ENCODE data around the gene KIF1B.
"Not testable (repeated sequence)": the region's sequence is repeated elsewhere in the genome, so short reads cannot be mapped to it uniquely, and the experiment has no call there.

Gene KIF1B

DNA sequence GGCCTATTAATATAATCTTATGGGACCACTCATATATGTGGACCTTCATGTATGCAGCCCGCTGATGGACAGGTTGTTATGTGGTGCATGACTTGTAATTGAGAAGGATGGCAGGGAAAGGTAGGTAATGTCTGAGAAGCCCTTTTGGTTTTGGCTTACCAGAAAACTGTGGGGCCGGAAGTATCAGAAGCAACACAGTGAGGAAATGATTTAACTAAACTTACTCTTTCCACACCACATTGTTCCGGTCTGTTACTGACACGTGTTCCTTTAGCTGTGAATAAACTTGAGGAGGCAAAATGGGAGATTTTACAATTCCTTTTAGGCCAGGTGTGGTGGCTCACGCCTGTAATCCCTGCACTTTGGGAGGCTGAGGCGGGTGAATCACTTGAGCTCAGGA lies 32.4 kb downstream of the KIF1B start:
- no peak for DNase-seq

DNA sequence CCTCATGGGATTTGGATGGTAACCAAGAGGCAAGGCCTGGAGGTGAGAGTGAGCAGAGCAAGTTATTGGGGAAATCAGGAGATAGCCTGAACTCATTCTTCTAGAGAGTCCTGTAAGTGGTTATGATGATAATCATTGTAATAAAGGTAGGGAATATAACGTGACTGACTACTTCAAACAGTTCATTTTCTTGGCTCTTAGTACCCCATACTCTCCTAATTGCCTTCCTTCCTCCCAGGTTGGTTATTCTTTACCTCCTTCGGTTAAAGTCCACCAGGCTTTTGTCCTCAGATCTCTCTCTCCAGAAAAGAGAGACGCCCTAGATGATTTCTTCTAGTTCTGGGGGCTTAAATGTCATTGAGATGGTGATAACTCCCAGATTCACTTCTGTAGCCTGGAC lies 35.3 kb downstream of the KIF1B start:
- DNase-seq: no peak

DNA sequence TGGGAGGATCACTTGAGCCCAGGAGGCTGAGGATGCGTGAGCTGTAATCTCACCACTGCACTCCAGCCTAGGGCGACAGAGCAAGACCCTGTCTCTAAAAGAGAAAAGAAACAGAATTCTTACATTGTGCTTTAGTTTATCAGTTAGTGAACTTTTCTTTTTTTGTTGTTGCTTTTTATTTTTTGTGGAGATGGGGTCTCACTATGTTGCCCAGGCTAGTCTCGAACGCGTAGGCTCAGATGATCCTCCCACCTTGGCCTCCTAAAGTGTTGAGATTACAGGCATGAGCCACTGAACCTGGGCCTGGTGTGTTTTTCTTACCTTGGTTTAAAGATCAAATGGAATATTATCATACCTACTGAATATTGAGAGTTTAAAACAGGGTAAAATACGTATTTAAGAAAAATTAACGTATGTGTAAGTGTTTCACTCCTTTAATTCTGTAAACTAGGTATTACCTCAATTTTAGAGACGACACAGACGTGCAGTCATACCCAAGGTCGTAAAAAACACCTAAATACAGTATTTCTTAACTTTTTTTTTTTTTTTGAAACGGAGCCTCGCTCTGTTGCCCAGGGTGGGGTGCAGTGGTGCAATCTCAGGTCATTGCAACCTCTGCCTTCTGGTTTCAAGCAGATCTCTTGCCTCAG lies 39.6 kb downstream of the KIF1B start:
- no peak for DNase-seq

DNA sequence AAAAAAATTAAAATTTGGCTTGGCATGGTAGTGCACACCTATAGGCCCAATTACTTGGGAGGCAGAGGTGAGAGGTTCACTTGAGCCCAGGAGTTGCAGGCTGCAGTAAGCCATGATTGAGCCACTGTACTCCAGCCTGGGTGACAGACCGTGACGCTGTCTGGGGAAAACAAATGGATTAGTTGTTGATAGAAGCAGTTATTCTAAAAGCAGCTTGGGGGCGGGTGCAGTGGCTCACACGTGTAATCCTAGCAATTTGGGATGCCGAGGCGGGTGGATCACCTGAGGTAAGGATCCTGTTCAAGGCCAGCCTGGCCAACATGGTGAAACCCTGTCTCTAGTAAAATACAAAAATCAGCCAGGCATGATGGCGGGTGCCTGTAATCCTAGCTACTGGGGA lies 40.3 kb downstream of the KIF1B start:
- DNase-seq: no peak

DNA sequence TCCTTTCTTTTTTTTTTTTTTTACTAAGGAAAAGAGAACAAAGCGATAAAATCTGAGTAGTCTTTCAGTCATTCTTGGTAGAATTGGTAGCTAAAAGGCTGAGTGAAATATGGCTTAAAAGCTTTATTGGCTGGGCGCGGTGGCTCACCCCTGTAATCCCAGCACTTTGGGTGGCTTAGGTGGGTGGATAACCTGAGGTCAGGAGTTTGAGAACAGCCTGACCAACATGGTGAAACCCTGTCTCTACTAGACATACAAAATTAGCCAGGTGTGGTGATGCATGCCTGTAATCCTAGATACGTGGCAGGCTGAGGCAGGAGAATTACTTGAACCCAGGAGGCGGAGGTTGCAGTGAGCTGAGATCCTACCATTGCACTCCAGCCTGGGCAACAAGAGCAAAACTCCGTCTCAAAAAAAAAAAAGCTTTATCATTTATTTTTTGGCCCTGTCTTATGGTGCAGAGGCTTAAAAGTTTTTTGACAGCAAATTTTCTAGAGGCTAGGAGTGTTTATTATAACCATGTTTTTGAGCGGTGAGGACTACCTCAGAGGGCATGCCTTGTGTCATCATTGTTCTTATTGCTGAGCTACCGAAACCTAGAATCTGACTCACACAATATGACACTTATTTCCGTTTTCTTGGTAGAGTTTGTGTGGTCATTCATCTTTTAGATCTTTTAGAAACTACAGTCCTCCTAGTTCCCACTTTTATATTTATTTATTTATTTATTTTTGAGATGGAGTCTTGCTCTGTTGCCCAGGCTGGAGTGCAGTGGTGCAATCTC lies 41.1 kb downstream of the KIF1B start:
- DNase-seq: not testable (repeated sequence)

DNA sequence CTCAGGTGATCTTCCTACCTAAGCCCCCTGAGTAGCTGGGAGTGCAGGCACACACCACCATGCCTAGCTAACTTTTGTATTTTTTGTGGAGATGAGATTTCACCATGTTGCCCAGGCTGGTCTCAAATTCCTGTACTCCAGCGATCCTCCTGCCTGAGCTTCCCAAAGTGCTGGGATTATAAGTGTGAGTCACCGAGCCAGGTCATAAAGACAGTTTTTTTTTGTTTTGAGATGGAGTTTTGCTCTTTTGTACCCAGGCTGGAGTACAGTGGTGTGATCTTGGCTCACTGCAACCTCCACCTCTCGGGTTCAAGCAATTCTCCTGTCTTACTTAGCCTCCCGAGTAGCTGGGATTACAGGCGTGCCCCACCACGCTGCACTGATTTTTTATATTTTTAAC lies 42.1 kb downstream of the KIF1B start:
- no peak for DNase-seq

DNA sequence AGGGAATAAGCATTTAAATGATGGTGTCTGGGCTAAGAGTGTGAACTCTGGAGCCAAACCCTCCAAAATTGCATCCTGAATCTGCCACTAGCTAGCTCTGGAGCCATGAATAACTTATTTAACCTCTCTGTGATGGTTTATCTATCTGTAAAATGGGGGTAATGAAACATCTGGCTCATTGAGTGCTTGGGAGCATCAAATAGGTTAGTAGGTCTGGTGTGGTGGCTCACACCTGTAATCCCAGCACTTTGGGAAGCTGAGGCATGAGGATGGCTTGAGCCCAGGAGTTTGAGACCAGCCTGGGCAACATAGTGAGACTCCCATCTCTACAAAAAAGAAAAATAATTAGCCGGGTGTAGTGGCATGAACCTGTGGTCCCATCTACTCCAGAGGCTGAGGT lies 42.8 kb downstream of the KIF1B start:
- no peak for DNase-seq

DNA sequence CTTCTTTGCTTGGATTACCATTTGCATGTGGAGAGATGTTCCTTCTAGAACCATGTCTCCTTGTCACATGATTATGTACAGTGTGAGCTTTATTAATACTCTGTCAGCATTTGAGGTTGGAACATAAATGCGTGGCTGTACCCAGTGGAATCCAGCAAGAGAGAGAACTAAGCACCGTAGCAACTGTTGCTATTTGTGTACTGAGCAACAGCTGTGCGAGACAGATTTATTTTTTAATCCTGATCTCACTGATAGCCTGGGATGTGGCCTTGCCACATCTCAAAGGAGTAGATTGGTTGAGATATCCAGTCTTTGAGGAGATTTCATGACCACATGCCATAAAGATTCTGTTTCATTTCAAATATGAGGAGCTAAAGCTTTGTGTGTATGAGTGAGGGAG lies 43.4 kb downstream of the KIF1B start:
- no peak for DNase-seq

DNA sequence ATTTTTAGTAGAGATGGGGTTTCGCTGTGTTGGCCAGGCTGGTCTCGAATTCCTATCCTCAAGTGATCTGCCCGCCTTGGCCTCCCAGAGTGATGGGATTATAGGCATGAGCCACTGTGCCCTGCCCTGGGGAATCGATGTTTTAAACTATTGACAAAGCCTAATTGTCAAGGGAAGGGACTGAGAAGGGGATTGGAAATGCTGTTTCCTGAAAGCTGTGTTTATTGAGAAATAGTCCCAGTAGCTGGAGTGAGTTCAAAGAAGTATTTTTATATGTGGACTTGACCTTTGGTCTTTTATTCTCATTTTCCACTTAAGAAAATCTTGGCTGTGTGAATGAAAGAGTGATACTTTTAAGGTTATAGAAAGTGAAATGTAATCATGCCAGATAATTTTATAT lies 47.5 kb downstream of the KIF1B start:
- no peak for DNase-seq

DNA sequence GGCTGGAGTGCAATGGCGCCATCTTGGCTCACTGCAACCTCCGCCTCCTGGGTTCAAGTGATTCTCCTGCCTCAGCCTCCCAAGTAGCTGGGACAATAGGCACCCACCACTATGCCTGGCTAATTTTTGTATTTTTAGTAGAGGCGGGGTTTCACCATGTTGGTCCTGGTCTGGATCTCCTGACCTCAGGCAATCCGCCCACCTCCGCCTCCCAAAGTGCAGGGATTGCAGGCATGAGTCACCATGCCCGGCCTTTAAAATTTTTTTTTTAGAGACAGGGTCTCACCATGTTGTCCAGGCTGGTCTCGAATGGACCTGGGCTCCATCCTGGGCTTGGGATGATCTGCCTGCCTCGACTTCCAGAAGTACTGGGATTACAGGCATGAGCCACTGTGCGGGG lies 49.2 kb downstream of the KIF1B start:
- DNase-seq: not testable (repeated sequence)

DNA sequence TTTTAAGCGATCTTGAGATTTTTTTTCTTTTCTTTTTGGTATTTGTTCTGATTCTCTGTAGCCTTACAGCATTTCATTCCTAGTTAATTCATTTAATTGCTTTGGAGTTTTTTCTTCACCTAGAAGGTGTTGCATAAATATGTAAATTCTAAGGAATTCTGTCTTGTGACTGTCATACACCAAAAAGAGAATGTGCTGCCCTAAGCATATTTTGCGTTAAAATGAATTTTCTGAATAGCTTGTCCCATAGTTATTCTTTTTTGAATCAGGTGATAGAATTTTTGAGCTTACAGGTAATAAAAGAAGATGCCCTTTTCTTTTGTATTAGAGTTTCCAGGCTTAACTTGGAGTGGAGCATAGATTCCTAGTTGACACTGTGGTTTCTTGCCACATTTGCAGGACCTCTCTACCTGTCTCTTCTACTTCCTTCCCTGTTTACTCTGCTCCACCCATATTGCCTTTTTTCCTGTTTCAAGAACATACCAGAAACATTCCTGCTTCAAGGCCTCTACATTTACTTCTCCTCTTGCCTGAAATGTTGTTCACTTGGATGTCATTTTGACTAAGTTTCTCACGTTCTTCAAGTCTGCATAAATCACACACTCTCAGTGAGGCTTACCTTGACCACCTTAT lies 53.2 kb downstream of the KIF1B start:
- no peak for DNase-seq

DNA sequence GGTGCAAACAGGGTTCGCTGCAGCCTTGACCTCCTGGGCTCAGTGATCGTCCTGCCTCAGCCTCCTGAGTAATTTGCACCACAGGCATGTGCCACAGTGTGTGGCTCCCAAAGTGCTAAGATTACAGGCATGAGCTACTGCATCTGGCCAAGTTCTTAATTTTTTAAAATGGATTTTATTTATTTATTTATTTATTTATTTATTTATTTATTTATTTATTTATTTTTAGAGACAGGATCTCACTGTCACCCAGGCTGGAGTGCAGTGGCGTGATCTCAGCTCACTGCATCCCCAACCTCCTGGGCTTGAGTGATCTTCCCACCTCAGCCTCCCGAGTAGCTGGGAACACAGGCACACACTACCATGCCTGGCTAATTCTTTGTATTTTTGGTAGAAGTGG lies 54.7 kb downstream of the KIF1B start:
- no peak for DNase-seq

DNA sequence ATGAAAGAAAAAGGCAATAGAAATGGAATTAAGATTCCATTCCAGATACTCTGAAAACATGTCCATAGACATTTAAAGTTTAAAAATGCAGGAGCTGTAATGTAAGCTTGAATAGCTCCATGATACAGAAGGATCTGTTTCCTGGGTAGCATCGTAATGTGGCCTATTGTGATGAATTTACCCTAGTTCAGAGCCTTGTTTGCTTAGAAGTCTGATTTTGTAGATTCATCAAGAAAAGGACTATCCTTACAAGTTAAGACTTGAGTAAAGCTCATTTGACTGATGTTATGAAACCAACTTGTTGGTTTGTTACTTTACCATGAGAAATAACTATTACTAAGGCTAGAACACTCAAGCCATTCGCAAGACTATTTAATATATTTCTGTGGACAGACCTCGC lies 55.5 kb downstream of the KIF1B start:
- no peak for DNase-seq

DNA sequence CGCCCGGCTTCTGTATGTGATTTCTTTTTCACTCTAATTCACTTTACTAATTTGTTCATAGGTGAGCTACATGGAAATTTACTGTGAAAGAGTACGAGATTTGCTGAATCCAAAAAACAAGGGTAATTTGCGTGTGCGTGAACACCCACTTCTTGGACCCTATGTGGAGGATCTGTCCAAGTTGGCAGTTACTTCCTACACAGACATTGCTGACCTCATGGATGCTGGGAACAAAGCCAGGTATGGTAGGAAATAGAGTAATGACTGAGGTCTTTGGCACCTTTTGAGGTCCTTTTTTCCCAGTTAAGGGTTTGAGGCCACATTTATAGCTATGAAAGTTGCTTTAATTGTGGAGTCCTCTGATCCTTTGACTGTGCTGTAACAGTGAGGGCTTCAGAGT lies 56.9 kb downstream of the KIF1B start:
- no peak for DNase-seq

DNA sequence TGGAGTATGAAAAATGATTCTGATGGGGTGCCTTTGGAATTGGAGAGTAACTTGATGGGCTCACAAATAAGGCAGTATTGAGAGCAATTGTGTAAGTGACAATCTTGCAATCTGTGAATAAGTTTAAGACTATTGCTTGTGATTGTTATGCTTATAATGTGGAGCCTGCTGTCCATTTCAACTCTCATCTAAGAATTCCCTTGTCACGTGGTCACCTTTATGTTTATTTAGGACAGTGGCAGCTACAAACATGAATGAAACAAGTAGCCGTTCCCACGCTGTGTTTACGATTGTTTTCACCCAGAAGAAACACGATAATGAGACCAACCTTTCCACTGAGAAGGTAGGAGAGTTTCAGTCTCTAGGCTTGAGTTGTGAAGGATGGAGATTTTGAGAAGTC lies 57.6 kb downstream of the KIF1B start:
- DNase-seq: no peak

DNA sequence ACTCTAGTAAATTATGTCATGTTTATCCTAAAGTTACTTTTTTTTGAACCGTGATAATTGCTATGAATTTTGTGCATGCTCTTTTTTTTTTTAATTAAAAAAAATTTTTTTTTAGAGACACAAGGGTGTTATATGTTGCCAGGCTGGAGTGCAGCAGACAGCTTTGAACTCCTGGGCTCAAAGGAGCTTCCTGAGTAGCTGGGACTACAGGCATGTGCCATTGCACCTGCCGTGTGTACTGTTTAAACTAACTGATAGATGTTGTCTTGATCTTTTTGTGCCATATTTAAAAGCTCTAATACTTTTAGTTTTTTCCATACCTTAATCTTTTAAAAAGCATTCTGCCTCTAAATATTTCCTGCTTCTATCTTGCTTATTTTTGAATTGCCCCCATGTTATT lies 60.7 kb downstream of the KIF1B start:
- DNase-seq: no peak

DNA sequence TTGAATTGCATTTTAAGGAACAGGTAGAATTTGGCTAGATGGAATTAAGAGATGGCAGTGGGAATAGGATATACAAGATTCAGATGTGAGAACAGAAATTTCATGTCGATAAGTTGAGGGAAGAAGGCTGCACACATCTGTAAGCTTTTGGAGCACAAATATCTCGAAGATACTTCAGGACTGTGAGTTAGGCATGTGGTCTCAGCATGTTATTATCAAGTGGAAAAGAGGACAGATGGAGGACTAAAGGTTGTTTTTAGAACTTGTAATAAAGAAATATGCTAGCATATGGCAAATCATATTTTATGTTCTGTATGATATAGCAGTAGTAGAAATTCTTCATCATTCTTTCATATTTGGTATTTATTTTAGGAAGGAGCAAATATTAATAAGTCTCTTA lies 61.5 kb downstream of the KIF1B start:
- DNase-seq: no peak

DNA sequence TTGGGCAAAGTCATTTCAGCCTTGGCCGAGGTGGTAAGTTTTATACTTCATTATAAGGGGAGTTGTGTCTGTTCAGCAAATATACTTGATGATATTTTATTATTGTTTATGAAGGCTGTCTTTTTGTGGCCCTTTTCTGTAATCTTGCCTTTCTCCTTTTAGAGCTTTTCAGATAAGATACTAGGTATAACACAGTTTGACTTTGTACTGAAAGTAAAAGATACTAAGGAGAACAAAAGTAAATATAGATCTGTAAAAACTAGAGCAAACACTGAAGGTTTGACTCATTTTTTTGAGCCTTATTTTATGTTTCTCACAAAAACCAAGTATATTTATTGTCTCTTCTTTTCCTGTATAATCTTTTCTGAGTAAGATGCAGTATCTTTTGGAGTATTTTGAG lies 61.9 kb downstream of the KIF1B start:
- DNase-seq: no peak

DNA sequence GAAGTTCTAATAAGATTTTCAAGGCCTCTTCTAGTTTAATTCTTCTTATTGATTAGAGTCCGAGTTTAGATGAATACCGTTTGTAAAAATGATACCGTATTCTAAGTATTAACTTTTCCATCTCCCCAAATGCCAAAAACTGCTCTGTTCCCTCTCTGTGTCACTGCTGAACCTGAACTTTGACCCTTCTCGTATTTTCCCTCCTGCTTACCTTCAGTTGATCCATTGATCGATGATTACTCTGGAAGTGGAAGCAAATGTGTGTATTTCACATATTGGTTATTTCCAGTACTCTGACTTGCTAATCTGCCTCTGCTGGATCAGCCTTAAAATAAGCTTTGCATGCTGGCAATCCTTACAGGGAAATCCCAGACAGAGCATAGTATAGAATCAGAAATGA lies 68.5 kb downstream of the KIF1B start:
- DNase-seq: no peak

DNA sequence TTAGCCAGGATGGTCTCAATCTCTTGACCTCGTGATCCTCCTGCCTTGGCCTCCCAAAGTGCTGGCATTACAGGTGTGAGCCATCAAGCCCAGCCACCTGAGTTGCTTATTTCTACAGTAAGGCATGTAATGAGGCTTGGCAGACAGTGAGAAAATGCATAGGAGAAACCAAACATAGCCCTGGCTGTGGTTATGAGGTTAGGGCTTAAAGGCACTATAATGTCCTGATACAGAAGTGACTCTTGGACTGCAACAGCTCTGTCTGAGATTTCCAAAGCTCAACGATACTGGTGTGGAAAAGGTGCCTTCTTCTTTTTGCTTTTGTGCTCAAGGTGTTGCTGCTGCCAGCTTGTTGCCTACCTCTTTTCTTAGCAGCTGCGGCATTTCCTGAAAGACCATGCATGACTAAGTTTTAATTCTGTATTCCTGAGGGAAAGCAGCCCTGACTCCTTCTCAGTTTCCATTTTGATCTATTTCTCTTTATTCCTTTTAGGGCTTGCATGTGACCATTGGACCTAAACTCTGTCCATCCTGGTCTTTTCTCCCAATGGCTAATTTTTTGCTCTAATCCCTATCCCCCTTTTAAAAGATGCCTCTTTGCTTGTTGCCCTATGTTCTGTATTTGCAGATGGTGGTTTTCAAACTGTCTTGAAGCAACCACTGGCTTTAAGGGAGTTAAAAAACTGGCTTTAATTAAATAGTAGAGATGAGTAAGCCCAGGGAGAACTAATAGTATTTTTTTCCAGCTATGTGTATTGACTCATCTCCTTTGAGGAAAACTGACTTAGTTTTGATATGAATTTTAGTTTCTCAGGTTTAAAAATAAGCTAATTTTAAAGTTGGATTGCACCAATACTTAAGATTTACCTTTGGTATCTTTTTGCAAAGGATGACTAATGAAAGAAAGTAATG lies 70.3 kb downstream of the KIF1B start:
- no peak for DNase-seq

DNA sequence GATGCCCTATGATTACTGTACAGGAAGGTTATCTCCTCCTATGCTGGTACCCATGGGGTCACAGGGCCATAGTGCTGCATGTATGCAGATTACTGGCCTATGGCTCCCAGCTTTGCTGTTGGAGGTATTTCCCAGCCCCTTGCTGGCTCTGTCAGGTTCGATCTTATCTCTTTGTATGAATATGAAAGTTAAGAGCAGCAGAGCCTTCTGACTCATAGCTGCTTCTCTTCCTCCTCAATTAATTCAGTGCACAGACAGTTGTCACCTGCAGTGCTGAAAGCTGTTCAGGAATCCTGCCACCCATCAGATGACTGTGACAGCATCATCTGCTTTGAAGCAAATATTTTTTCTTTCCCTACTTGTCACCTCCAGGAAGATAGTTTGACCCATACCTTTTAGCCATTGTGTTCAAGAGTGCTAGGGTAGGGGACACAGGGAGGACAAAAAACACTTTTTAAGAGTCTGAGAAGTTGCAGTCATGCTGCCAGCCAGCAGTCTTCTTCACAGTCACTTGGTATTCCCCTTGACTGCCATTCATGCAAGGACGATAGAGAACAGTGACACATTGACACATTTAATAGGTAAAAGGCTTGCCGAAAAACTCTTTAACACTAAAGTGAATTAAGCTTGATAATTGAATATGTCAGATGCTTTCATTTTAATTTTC lies 73.1 kb downstream of the KIF1B start:
- DNase-seq: no peak

DNA sequence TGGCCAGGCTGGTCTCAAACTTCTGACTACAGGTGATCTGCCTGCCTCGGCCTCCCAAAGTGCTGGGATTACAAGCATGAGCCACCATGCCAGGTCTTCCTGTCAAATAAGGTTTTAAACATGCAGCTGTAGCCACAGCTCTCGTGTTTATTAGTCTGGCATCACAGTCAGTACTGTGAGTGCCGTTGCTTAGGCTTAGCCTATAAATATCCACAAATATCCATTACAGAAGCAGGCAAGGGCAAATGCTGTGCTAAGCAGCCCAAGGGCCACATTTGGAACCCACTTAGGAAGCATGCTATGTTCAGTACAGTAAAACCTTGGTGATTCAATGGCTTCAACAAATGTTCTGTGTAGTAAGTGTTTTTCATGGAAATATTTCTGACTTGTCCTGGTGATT lies 75.9 kb downstream of the KIF1B start:
- no peak for DNase-seq
